RWPE1 (cell line): Measurements from ENCODE around the gene NXF1.
"Not testable (repeated sequence)": the region's sequence is repeated elsewhere in the genome, so short reads cannot be mapped to it uniquely, and the experiment has no call there.

Experiments used
- CTCF ChIA-PET: fragments of 350-600 bp; sonication (Branson Sonifier 250); formaldehyde crosslinking; extraction: SDS; loops from one replicate; lab custom pipeline; 2021; lab: Yijun Ruan, JAX
- POLR2A ChIA-PET: fragments of 400-600 bp; formaldehyde crosslinking; extraction: SDS; loops from one replicate; lab custom pipeline; 2020; ENCODE audit warnings: antibody characterized with exemption; ENCODE audit not compliant: low non-redundant PET; lab: Yijun Ruan, JAX
- DNase-seq: peaks from one replicate; pipeline ENCODE4 v3.0.0; 2012; ENCODE audit warnings: low spot score
- H3K27ac ChIP-seq: fragments of 450-650 bp; 2 replicates; pipeline ENCODE4 v1.5.1; 2017
- TF ChIP-seq, protein P1 (sequence below): fragments of 450-650 bp; conservative IDR thresholded peaks from 2 replicates; pipeline ENCODE4 v1.5.1; 2017; ENCODE audit warnings: low read depth, mild to moderate bottlenecking

The NXF1 gene

DNA sequence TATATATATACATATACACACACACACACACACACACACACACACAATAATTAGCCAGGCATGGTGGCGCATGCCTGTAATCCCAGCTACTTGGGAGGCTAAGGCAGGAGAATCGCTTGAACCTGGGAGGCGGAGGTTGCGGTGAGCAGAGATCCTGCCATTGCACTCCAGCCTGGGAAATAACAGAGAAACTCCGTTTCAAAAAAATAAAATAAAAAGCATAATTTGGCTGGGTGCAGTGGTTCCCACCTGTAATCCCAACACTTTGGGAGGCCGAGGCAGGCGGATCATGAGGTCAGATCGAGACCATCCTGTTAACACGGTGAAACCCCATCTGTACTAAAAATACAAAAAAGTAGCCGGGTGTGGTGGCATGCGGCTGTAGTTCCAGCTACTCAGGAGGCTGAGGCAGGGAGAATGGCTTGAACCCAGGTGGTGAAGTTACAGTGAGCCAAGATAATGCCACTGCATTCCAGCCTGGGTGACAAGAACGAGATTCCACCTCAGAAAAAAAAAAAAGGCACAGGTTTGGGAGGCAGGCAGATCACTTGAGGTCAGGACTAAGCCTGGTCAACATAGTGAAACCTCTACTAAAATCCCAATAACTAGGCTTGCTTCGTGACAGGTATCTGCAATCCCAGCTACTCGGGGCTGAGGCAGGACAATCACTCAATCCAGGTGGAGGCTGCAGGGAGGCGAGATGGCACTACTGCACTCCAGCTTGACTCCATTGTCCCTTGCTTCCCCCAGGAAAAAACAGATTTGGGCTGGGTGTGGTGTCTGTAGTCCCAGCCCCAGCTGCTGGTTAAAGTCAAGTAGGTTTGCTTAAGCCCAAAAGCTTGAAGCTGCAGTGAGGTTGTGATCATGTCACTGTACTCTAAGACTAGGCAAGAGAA lies 45.9 kb upstream of the NXF1 start:
- CTCF ChIA-PET = interaction anchor here (0.7 kb wide), 2 partner anchors 9 to 38 kb away, joined by 3 to 7 read pairs; no protein-coding TSS in a partner anchor
- TF ChIP-seq, protein P1, sequence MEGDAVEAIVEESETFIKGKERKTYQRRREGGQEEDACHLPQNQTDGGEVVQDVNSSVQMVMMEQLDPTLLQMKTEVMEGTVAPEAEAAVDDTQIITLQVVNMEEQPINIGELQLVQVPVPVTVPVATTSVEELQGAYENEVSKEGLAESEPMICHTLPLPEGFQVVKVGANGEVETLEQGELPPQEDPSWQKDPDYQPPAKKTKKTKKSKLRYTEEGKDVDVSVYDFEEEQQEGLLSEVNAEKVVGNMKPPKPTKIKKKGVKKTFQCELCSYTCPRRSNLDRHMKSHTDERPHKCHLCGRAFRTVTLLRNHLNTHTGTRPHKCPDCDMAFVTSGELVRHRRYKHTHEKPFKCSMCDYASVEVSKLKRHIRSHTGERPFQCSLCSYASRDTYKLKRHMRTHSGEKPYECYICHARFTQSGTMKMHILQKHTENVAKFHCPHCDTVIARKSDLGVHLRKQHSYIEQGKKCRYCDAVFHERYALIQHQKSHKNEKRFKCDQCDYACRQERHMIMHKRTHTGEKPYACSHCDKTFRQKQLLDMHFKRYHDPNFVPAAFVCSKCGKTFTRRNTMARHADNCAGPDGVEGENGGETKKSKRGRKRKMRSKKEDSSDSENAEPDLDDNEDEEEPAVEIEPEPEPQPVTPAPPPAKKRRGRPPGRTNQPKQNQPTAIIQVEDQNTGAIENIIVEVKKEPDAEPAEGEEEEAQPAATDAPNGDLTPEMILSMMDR = no peak
- POLR2A ChIA-PET = interaction anchor here (0.5 to 2.2 kb wide), 4 partner anchors 10 to 56 kb away, joined by 3 to 13 read pairs (median 4); no protein-coding TSS in a partner anchor
- H3K27ac ChIP-seq = peak overlapping the region; percentile 70
- DNase-seq = no peak

DNA sequence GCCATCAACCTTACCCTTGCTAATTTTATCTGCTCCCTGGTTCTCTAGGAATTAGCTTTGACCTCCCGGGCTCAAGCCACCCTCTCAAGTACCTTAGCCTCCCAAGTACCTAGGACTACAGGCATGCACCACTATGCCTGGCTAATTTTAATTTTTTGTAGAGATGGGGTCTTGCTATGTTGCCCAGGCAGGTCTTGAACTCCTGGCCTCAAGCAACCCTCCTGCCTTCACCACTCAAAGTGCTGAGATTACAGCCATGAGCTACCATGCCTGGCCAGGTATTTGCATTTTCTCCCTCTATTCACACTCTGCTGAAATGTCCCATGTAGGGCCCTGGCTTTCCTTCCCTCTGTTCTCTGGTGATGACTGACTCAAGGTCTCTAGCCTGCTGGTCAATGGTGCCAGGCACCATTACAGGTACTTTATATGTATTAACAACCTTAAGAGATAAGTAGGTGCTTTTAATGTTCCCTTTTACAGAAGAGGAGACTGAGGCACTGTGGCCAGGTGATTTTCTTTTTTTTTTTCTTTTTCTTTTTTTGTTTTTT lies 42.6 kb upstream of the NXF1 start:
- DNase-seq = no peak
- TF ChIP-seq, protein P1 = no peak
- ChIA-PET POLR2A (no interaction called here), CTCF (no interaction called here)
- no peak overlapping the region for H3K27ac ChIP-seq

DNA sequence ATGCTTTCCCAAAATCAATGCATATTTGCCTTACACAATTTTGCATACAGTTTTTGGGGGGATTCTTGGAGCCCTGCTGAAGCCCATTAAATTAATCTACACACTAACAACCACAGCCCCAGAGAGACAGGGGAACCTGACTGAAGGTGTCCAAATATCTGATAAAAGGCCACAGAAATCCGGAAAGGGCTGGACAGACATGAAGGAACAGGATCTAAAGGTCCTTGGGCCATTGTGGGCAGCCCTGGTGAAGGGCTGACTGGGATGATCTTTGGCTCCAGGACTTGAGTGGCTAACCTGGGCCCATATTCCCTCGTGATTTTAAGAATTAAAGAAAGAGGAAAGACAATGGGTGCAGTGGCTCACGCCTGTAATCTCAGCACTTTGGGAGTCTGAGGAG lies 40.9 kb upstream of the NXF1 start:
- H3K27ac ChIP-seq = no peak overlapping the region
- DNase-seq = no peak
- POLR2A ChIA-PET = no interaction called here
- CTCF ChIA-PET = no interaction called here
- TF ChIP-seq, protein P1 = no peak

DNA sequence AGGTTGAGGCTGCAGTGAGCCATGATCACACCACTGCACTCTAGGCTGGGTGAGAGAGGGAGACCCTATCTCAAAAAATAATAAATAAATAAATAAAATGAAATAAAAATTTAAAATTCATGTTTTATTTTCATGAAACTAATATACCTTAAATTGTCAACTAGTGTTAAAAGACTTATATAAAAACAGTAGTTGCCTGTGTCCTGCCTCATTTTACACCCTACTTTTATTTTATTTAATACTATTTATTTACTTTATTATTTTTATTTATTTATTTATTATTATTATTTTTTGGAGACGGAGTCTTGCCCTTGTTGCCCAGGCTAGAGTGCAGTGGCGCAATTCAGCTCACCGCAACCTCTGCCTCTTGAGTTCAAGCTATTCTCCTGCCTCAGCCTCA lies 38.9 kb upstream of the NXF1 start:
- no peak for DNase-seq
- ChIA-PET CTCF (no interaction called here), POLR2A (no interaction called here)
- TF ChIP-seq, protein P1 = no peak
- no peak overlapping the region for H3K27ac ChIP-seq

DNA sequence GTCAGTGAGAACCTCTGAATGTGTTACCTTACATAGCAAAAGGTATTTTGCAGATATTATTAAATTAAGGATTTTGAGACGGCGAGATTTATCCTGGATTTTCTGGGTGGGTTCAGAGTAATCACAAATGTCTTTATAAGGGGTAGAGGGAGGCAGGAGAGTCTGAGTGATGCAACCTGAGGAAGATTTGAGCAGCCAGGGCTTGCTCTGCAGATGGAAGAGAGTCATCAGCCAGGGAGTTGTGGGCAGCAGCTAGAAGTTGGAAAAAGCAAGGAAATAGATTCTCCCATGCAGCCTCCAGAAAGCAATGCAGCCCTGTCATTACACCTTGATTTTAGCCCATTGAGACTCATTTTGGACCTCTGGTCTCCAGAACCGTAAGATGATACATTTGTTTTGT lies 38.2 kb upstream of the NXF1 start:
- TF ChIP-seq, protein P1 = no peak
- ChIA-PET POLR2A (no interaction called here), CTCF (no interaction called here)
- DNase-seq = no peak
- no peak overlapping the region; the same call in 1 of the 2 replicates for H3K27ac ChIP-seq

DNA sequence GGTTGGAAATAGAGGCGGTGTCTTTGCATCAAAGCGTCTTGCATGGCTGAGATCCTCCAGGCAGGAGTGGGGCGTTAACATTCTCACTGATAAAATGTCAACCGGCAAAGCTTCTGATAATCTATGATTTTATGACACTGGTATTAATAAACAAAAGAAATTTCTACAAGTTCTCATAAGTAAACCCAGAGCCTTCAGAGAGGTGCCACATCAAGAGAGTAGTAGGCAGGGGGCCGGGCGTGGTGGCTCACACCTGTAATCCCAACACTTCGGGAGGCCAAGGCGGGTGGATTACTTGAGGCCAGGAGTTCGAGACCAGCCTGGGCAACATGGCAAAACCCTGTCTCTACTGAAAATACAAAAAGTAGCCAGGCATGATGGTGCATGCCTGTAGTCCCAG lies 37.7 kb upstream of the NXF1 start:
- POLR2A ChIA-PET, DNase-seq: not testable (repeated sequence)
- CTCF ChIA-PET = interaction anchor here (0.6 to 0.7 kb wide), 2 partner anchors 8 to 21 kb away, joined by 3 to 7 read pairs; no protein-coding TSS in a partner anchor
- H3K27ac ChIP-seq = peak overlapping the region; percentile 94
